ENCODE data around the gene FXYD4. TPM values are rescaled to one million over a fixed set of nuclear protein-coding genes. Genes with fewer than 3 reads are reported as not detected.
A peak's percentile ranks its signal among the peaks of the same experiment; 100 is the strongest.
"Not testable (repeated sequence)": the region's sequence is repeated elsewhere in the genome, so short reads cannot be mapped to it uniquely, and the experiment has no call there.

Gene FXYD4
- total RNA-seq, 2 donors from 2014 or later = not detected

- no peak overlapping the region for H3K27ac ChIP-seq
- intact Hi-C loops (cut with DNase I) = no loop called here
- 53 to 64% methylated on average over 2 to 3 of the region's 3 CpGs for WGBS, 2 donors
- ATAC-seq = no peak
- no peaks in the 10 kb centered on the region for H3K27me3 ChIP-seq
- H3K4me1 ChIP-seq = peaks cover 10% of the 10 kb centered on the region
- no peaks in the 10 kb centered on the region for H3K36me3 ChIP-seq (replicated peaks in 1 of 2; ENCODE audit: insufficient read depth in 1 of 2, low read depth in 2 of 2)
- H3K4me3 ChIP-seq = no peak overlapping the region
- no peak for TF ChIP-seq POLR2A (IDR thresholded peaks at IDR 0.05)
- no peak for DNase-seq
- H3K9me3 ChIP-seq = no peaks in the 10 kb centered on the region
Measured at GRCh38 chr10:43336061-43336460, 35.4 kb upstream of the FXYD4 start.

- no peaks in the 10 kb centered on the region for H3K9me3 ChIP-seq
- no peaks in the 10 kb centered on the region for H3K36me3 ChIP-seq (replicated peaks in 1 of 2; ENCODE audit: insufficient read depth in 1 of 2, low read depth in 2 of 2)
- no peak overlapping the region for H3K4me3 ChIP-seq
- intact Hi-C loops (cut with DNase I) = no loop called here
- H3K4me1 ChIP-seq = peaks cover 12% of the 10 kb centered on the region
- ATAC-seq (peak; percentile 55), DNase-seq (no peak)
- H3K27me3 ChIP-seq = no peaks in the 10 kb centered on the region
- WGBS, 2 donors = 71 to 76% methylated on average over 8 of the region's 9 CpGs
- no peak for TF ChIP-seq POLR2A (IDR thresholded peaks at IDR 0.05)
- TF ChIP-seq CTCF (IDR thresholded peaks at IDR 0.05) = no peak
- H3K27ac ChIP-seq = peak overlapping the region in 2 of 4 donors; percentile 18 to 37
Measured at GRCh38 chr10:43336641-43337318, 34.7 kb upstream of the FXYD4 start.

GRCh38 chr10:43337536-43337935 lies 33.9 kb upstream of the FXYD4 start:
- H3K9me3 ChIP-seq; H3K4me3 ChIP-seq; H3K36me3 ChIP-seq (replicated peaks in 1 of 2; ENCODE audit: insufficient read depth in 1 of 2, low read depth in 2 of 2); ATAC-seq; H3K27me3 ChIP-seq; H3K27ac ChIP-seq; DNase-seq; intact Hi-C loops (cut with DNase I): not testable (repeated sequence)
- H3K4me1 ChIP-seq = peaks cover 12% of the 10 kb centered on the region
- WGBS, 2 donors = 37 to 48% methylated on average over 8 to 9 of the region's 9 CpGs

GRCh38 chr10:43338117-43338516 lies 33.3 kb upstream of the FXYD4 start:
- DNase-seq (no peak), ATAC-seq (no peak)
- TF ChIP-seq POLR2A (IDR thresholded peaks at IDR 0.05) = no peak
- no peak for TF ChIP-seq CTCF (IDR thresholded peaks at IDR 0.05)
- Histone ChIP-seq H3K9me3 (no peaks in the 10 kb centered on the region), H3K4me1 (peaks cover 12% of the 10 kb centered on the region), H3K27me3 (no peaks in the 10 kb centered on the region), H3K27ac (no peak overlapping the region), H3K4me3 (no peak overlapping the region), H3K36me3 (replicated peaks in 1 of 2; ENCODE audit: insufficient read depth in 1 of 2, low read depth in 2 of 2) (no peaks in the 10 kb centered on the region)
- intact Hi-C loops (cut with DNase I) = no loop called here
- WGBS, 2 donors = 69 to 73% methylated on average over 9 to 11 of the region's 12 CpGs

GRCh38 chr10:43339136-43339535 lies 32.3 kb upstream of the FXYD4 start:
- no peak for ATAC-seq
- Histone ChIP-seq H3K36me3 (replicated peaks in 1 of 2; ENCODE audit: insufficient read depth in 1 of 2, low read depth in 2 of 2) (no peaks in the 10 kb centered on the region), H3K9me3 (no peaks in the 10 kb centered on the region), H3K4me3 (no peak overlapping the region), H3K27ac (no peak overlapping the region), H3K27me3 (no peaks in the 10 kb centered on the region), H3K4me1 (peaks cover 12% of the 10 kb centered on the region)
- DNase-seq = no peak
- 64 to 71% methylated on average over 4 to 11 of the region's 11 CpGs for WGBS, 2 donors
- TF ChIP-seq CTCF (IDR thresholded peaks at IDR 0.05) = no peak
- no peak for TF ChIP-seq POLR2A (IDR thresholded peaks at IDR 0.05)
- intact Hi-C loops (cut with DNase I) = no loop called here

- ATAC-seq (no peak), DNase-seq (no peak)
- intact Hi-C loops (cut with DNase I) = no loop called here
- TF ChIP-seq POLR2A (IDR thresholded peaks at IDR 0.05) (no peak), CTCF (IDR thresholded peaks at IDR 0.05) (no peak)
- Histone ChIP-seq H3K4me1 (peaks cover 12% of the 10 kb centered on the region), H3K27me3 (no peaks in the 10 kb centered on the region), H3K4me3 (no peak overlapping the region), H3K36me3 (replicated peaks in 1 of 2; ENCODE audit: insufficient read depth in 1 of 2, low read depth in 2 of 2) (no peaks in the 10 kb centered on the region), H3K9me3 (no peaks in the 10 kb centered on the region), H3K27ac (peak overlapping the region in 1 of 4 donors; percentile 63)
- 67 to 73% methylated on average over 6 of the region's 6 CpGs for WGBS, 2 donors
Measured at GRCh38 chr10:43340101-43340500, 31.3 kb upstream of the FXYD4 start.
